Effector memory CD4-positive, alpha-beta T cell (primary cell): ENCODE results near the gene TAS2R43.
"Not testable (repeated sequence)": the region's sequence is repeated elsewhere in the genome, so short reads cannot be mapped to it uniquely, and the experiment has no call there.

ENCODE experiments used
- DNase-seq, 3 donors: peaks; one replicate each; pipeline ENCODE4 v3.0.0-alpha.2; 2020
- H3K27ac ChIP-seq: 2 replicates; pipeline ENCODE4 v1.7.0; 2013; ENCODE audit warnings: mild to moderate bottlenecking, low read length, moderate library complexity; ENCODE audit not compliant: insufficient read depth, poor library complexity, severe bottlenecking
- H3K27me3 ChIP-seq: replicated peaks from 2 replicates; pipeline ENCODE4 v1.7.0; 2013; ENCODE audit warnings: mild to moderate bottlenecking, low read length; ENCODE audit not compliant: insufficient read depth, control insufficient read depth, poor library complexity, severe bottlenecking
- H3K36me3 ChIP-seq: 2 replicates; pipeline ENCODE4 v1.7.0; 2013; ENCODE audit warnings: mild to moderate bottlenecking, low read length, moderate library complexity; ENCODE audit not compliant: control insufficient read depth, insufficient read depth
- H3K4me1 ChIP-seq: 2 replicates; pipeline ENCODE4 v1.7.0; 2013; ENCODE audit warnings: low read length, mild to moderate bottlenecking; ENCODE audit not compliant: control insufficient read depth, insufficient read depth, poor library complexity, severe bottlenecking
- H3K4me3 ChIP-seq: 2 replicates; pipeline ENCODE4 v1.7.0; 2013; ENCODE audit warnings: low read length, low read depth, mild to moderate bottlenecking; ENCODE audit not compliant: insufficient read depth, poor library complexity, severe bottlenecking
- H3K9me3 ChIP-seq: 2 replicates; pipeline ENCODE4 v1.7.0; 2013; ENCODE audit warnings: mild to moderate bottlenecking, low read length, moderate library complexity; ENCODE audit not compliant: control insufficient read depth

Gene TAS2R43

DNA sequence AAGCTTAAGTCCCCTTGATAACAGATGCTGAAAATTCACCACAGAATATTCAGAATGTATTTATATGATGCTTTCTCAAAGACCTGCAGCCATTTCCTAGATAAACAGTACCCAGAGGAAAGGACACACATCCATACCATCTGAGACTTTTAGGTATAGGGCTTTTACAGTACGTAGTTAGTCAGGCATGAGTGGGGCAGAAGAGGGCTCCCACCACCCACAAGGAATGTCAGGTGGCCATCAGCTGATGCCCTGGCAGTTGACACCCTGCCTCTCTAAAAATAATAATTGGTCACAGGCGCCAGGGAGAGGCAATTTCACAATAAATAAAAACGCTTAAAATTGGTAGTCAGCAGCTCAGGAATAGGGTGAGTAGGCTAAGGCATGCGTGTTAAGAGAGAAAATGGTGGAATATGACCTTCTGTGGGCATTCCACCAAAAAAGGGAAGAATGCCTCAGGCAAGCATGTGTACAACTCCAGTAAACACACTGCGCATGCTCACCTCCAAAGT, 22.2 kb downstream of the TAS2R43 start:
- Histone ChIP-seq H3K9me3 (no peaks in the 10 kb centered on the region), H3K27me3 (no peaks in the 10 kb centered on the region), H3K27ac (no peak overlapping the region), H3K4me1 (no peaks in the 10 kb centered on the region), H3K36me3 (no peaks in the 10 kb centered on the region), H3K4me3 (no peak overlapping the region)
- no peak for DNase-seq

DNA sequence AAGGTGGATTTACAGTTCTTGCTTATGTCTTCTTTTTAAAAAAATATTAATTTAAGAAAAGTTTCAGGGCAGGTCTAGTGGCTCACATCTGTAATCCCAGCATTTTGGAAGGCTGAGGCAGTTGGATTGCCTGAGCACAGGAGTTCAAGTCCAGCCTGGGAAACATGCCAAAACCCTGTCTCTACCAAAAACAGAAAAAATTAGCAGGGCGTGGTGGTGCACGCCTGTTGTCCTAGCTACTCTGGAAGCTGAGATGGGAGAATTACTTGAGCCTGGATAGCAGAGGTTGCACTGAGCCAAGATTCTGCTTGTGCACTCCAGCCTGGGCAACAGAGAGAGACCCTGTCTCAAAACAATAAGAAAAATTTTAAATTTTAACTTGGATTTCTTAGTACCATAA, 24.6 kb downstream of the TAS2R43 start:
- H3K9me3 ChIP-seq = no peaks in the 10 kb centered on the region
- H3K4me1 ChIP-seq = no peaks in the 10 kb centered on the region
- no peak overlapping the region for H3K27ac ChIP-seq
- H3K4me3 ChIP-seq = no peak overlapping the region
- no peaks in the 10 kb centered on the region for H3K27me3 ChIP-seq
- DNase-seq = no peak
- H3K36me3 ChIP-seq = no peaks in the 10 kb centered on the region

DNA sequence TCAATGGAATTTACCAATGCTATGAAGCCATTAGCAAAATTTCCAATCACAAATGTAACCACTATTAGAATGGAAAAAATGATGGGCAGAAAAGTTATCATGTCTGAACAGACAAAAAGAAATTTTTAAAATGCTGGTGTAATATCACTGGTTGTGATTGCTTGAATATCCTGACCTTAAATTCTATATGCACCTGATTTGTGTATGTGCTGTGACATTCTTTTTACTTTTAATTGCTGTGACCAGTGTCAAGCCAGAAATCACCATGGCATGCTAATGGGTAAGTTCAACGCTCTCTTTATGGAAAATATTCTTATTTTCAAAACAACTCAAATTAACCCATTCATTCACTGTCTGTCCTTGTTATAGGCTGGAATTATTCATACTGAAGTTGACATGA, 29.9 kb downstream of the TAS2R43 start, which contains the start of gene TAS2R46:
Gene TAS2R46 (minus strand): TSS at position 101 of the 400 bp plus-strand sequence. CDS start 0 bp downstream, at position 101.
- H3K27ac ChIP-seq, H3K4me3 ChIP-seq, H3K36me3 ChIP-seq, H3K4me1 ChIP-seq, H3K27me3 ChIP-seq, H3K9me3 ChIP-seq, DNase-seq: not testable (repeated sequence)

DNA sequence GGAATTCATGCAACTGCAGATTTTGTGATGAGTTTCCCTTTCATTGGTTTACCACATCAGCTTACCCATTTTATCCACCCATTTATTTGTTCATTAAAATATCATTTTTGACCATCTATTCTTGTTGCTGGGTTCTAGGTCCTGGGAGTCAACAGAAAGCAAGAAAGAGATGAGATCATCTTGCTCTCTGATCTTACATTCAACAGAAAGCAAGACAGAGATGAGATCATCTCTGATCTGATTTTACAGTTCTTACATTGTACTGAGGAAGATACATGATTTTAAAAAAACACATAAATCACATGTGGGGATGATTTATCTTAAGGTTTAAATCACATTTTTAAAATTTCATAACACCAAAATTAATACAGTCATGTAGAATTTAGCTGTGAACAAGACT, 32.3 kb downstream of the TAS2R43 start:
- H3K9me3 ChIP-seq = no peaks in the 10 kb centered on the region
- DNase-seq = no peak

DNA sequence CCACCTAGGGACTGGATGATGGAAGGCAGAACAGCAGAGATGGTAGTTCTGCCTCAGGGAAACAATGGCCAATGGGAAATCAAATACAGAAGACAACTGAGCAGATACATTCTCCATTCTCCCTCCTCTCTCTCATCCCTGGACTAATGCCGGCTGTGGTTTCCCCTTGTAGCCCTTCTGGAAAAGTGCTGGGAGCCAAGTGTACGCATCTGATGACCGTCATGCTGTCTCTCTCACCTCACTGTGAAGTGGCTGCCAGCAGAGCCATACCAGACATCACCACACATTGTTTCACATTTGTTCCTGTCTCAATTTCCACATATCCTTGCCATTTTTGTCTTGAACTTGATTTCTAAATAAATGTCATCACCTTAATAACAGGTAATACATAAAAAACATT, 33.1 kb downstream of the TAS2R43 start:
- no peaks in the 10 kb centered on the region for H3K9me3 ChIP-seq
- H3K27me3 ChIP-seq = no peaks in the 10 kb centered on the region
- H3K36me3 ChIP-seq = no peaks in the 10 kb centered on the region
- no peaks in the 10 kb centered on the region for H3K4me1 ChIP-seq
- no peak for DNase-seq
- H3K27ac ChIP-seq = no peak overlapping the region
- H3K4me3 ChIP-seq = no peak overlapping the region

More for the DNA sequence above, 32.3 kb downstream of the TAS2R43 start:
- Histone ChIP-seq H3K27me3 (no peaks in the 10 kb centered on the region), H3K36me3 (no peaks in the 10 kb centered on the region), H3K4me1 (no peaks in the 10 kb centered on the region), H3K27ac (no peak overlapping the region), H3K4me3 (no peak overlapping the region)

DNA sequence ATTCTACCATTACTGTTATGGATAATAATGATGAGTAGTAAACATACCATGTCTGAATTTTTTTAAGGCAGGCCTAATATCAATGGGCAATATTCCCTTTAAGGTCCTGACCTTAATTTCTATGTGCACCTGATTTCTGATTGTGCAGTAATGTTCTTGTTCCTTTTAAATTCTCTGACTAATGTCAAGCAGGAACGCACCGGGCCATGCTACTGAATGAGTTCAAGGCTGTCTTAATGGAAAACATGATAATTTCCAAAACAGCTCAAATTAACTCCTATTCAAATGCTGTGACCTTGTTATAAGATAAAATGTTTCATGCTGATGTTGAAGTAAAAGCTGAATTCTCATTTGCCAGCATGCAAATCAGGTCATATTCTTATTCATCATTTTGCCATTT, 36.8 kb downstream of the TAS2R43 start:
- Histone ChIP-seq H3K27ac (no peak overlapping the region), H3K27me3 (no peaks in the 10 kb centered on the region), H3K36me3 (no peaks in the 10 kb centered on the region), H3K4me1 (no peaks in the 10 kb centered on the region), H3K4me3 (no peak overlapping the region), H3K9me3 (no peaks in the 10 kb centered on the region)
- DNase-seq = no peak

DNA sequence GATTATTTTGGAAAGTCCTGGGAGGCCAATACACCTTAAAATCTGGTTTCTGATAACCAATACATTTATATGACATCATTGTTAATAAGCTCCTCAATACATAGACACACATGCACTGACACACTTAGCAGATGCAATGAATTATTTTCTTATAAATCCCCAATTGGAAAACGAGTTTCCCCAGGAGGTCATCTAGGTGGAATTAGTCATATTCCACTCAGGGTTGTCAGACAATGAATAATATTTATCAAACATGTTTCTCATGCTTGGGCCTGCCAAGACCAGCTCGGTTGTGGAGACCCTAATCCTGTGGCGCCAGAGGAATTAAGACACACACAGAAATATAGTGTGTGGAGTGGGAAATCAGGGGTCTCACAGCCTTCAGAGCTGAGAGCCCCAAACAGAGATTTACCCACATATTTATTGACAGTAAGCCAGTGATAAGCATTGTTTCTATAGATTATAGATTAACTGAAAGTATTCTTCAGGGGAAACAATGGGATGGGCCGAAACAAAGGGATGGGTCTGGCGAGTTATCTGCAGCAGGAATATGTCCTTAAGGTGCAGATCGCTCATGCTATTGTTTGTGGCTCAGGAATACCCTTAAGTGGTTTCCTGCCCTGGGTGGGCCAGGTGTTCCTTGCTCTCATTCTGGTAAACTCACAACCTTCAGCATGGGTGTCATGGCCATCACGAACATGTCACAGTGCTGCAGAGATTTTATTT, 42.1 kb downstream of the TAS2R43 start:
- not testable (repeated sequence) for H3K4me1 ChIP-seq, H3K27me3 ChIP-seq, H3K36me3 ChIP-seq, H3K4me3 ChIP-seq, H3K9me3 ChIP-seq, DNase-seq, H3K27ac ChIP-seq

DNA sequence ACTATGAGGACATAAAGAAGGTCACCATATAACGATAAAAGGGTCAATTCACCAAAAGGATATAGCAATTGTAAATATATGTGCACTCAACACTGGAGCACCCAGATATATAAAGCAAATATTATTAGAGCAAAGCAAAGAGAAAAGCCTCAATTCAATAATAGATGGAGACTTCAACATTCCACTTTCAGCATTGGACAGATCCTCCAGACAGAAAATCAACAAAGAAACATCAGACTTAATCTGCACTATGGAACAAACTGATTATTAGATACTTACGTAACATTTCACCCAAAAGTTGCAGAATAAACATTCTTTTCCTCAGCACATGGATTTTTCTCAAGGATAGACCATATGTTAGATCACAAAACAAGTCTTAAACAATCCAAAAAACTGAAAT, 50.7 kb downstream of the TAS2R43 start:
- not testable (repeated sequence) for H3K27ac ChIP-seq, H3K36me3 ChIP-seq, H3K27me3 ChIP-seq, H3K4me3 ChIP-seq, DNase-seq, H3K9me3 ChIP-seq, H3K4me1 ChIP-seq
